DND-41 (cell line): Measurements from ENCODE around the gene SPATS2L.

Experiments
- ATAC-seq: fragments of 200-7000 bp; cut with Tn5 transposase; 3 replicates; pipeline ENCODE4 v1.9.1; 2021; ENCODE audit warnings: low read depth; ENCODE audit not compliant: insufficient read depth
- DNase-seq: peaks from one replicate; pipeline ENCODE4 v3.0.0-alpha.2; 2020
- H2AFZ ChIP-seq: 2 replicates; pipeline ENCODE4 v1.6.0; 2012; ENCODE audit warnings: low read depth, low read length
- H3K27ac ChIP-seq: 2 replicates; pipeline ENCODE4 v1.5.1; 2012; ENCODE audit warnings: low read length, inconsistent platforms
- H3K27me3 ChIP-seq: fragments of 200-600 bp; sonication (generic); 2 replicates; pipeline ENCODE4 v1.6.0; 2012; ENCODE audit warnings: low read length, mild to moderate bottlenecking, inconsistent platforms; ENCODE audit not compliant: insufficient read depth, poor library complexity
- H3K36me3 ChIP-seq: 2 replicates; pipeline ENCODE4 v1.5.1; 2012; ENCODE audit warnings: low read length, inconsistent platforms; ENCODE audit not compliant: insufficient read depth
- H3K4me1 ChIP-seq: 2 replicates; pipeline ENCODE4 v1.5.1; 2012; ENCODE audit warnings: mild to moderate bottlenecking, low read length; ENCODE audit not compliant: insufficient read depth
- H3K4me2 ChIP-seq: 2 replicates; pipeline ENCODE4 v1.6.0; 2012; ENCODE audit warnings: mild to moderate bottlenecking, moderate library complexity, low read length, inconsistent platforms; ENCODE audit not compliant: insufficient read depth
- H3K4me3 ChIP-seq, 2 experiments: fragments of 200-600 bp in 1 of 2; shearing (Covaris generic) in 1 of 2; 2 replicates each; pipeline ENCODE4 v1.5.1; 2012 to 2016; ENCODE audit warnings: inconsistent platforms in 2 of 2, low read length in 2 of 2, mild to moderate bottlenecking in 2 of 2, low read depth in 1 of 2, moderate library complexity in 1 of 2
- H3K79me2 ChIP-seq: 2 replicates; pipeline ENCODE4 v1.6.0; 2012; ENCODE audit warnings: low read length, inconsistent platforms; ENCODE audit not compliant: insufficient read depth
- H3K9ac ChIP-seq: 2 replicates; pipeline ENCODE4 v1.6.0; 2012; ENCODE audit warnings: low read depth, mild to moderate bottlenecking, inconsistent platforms, low read length, moderate library complexity
- H3K9me3 ChIP-seq: 2 replicates; pipeline ENCODE4 v1.5.1; 2012; ENCODE audit warnings: low read length, moderate library complexity, mild to moderate bottlenecking, inconsistent platforms; ENCODE audit not compliant: insufficient read depth, severe bottlenecking
- H4K20me1 ChIP-seq: 2 replicates; pipeline ENCODE4 v1.6.0; 2012; ENCODE audit warnings: low read length; ENCODE audit not compliant: insufficient read depth
- EZH2 ChIP-seq: IDR thresholded peaks from 3 replicates; pipeline ENCODE4 v1.6.1; 2012; ENCODE audit warnings: borderline replicate concordance, low read depth, mild to moderate bottlenecking, moderate library complexity, low read length, inconsistent platforms; ENCODE audit not compliant: severe bottlenecking
- TF ChIP-seq, protein P1 (sequence below): IDR thresholded peaks from 2 replicates; pipeline ENCODE4 v1.5.1; 2012; ENCODE audit warnings: borderline replicate concordance, low read length, moderate library complexity, mild to moderate bottlenecking; ENCODE audit not compliant: poor library complexity, severe bottlenecking; ENCODE audit errors: extremely low read depth

Gene SPATS2L

DNA sequence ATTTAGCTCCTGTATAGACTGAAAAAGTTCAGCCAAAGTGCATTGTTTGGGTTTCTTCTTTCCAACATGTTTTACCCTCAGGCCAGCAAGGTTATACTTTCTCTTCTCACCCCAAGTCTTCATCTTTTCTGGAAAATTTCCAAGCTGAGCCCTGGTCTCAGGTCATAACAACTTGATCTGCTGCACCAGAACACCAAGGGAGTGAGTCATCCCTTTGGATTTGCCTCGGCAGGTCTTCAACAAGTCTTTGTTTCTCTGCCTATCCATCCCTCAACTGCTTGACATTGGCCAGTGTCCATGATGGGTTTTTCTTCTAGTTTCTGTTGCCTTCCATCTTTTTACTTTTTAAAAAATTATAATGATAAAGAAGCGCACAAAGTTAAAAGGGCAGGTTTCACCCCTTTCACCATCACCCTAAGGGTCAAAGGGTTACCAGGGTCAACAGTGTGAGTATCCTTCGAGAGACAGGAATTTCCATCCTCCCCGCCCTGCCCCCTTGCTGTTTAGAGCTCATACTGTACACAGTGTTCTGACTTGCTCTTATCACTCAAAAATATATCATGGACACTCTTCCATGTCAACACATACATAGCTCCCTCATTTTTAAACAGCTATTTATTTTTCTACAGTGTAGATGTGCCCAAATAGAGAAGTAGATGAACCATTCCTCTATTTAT lies 5.7 kb upstream of the SPATS2L start:
- TF ChIP-seq, protein P1, sequence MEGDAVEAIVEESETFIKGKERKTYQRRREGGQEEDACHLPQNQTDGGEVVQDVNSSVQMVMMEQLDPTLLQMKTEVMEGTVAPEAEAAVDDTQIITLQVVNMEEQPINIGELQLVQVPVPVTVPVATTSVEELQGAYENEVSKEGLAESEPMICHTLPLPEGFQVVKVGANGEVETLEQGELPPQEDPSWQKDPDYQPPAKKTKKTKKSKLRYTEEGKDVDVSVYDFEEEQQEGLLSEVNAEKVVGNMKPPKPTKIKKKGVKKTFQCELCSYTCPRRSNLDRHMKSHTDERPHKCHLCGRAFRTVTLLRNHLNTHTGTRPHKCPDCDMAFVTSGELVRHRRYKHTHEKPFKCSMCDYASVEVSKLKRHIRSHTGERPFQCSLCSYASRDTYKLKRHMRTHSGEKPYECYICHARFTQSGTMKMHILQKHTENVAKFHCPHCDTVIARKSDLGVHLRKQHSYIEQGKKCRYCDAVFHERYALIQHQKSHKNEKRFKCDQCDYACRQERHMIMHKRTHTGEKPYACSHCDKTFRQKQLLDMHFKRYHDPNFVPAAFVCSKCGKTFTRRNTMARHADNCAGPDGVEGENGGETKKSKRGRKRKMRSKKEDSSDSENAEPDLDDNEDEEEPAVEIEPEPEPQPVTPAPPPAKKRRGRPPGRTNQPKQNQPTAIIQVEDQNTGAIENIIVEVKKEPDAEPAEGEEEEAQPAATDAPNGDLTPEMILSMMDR, result no peak
- no peak for TF ChIP-seq EZH2
- H3K4me1 ChIP-seq, result no peaks in the 10 kb centered on the region
- H3K4me2 ChIP-seq, result no peak overlapping the region
- DNase-seq (no peak), ATAC-seq (no peak)
- H3K27me3 ChIP-seq, result peaks cover 8% of the 10 kb centered on the region
- H3K4me3 ChIP-seq, result no peak overlapping the region
- H3K36me3 ChIP-seq, result no peaks in the 10 kb centered on the region
- H3K9ac ChIP-seq, result no peak overlapping the region
- no peaks in the 10 kb centered on the region for H3K9me3 ChIP-seq
- H3K79me2 ChIP-seq, result no peaks in the 10 kb centered on the region
- no peaks in the 10 kb centered on the region for H4K20me1 ChIP-seq
- no peak overlapping the region for H3K27ac ChIP-seq
- no peak overlapping the region for H2AFZ ChIP-seq

DNA sequence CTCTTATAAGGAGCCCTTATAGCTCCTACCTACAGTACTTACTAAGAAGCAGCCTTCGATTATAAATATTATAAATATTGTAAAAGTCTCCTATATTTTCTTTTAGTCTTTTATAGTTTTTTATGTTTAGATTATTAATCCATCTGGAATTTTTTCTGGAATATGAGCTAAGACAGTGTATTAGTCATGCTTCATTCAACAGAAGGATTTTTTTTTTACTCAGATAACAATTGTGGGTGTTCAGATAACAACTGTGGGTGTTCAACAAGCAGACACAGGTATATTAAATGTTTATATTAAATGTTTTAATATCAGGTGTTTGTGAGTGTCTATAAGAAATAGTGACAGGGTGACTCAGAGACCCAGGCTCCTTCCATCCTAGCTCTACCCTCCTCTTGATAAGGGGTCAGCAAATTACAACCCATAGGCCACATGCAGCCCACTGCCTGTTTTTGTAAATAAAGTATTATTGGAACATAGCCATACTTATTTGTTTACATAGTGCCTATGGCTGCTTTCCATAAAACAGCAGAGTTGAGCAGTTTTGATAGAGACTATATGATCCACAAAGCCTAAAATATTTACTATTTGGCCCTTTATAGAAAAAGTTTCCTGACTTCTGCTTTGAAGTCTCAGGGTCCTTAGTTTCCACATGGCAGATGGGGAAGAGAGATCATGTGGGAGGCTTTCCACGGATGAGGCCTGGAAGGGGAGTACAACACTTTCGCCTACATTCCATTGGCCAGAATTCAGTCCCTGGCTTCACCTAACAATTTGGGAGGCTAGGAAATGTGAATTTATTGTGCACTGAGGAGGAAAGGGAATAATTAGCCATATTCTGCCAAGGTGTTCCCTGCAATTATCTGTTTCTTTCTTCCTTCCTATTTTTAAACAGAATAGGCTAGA lies 4.3 kb upstream of the SPATS2L start:
- DNase-seq, result no peak
- Histone ChIP-seq H4K20me1 (no peaks in the 10 kb centered on the region), H3K4me3 (no peak overlapping the region), H3K27ac (no peak overlapping the region), H3K36me3 (no peaks in the 10 kb centered on the region), H3K79me2 (no peaks in the 10 kb centered on the region), H3K27me3 (peaks cover 2% of the 10 kb centered on the region), H3K9ac (no peak overlapping the region), H3K4me1 (no peaks in the 10 kb centered on the region), H2AFZ (no peak overlapping the region), H3K9me3 (no peaks in the 10 kb centered on the region), H3K4me2 (no peak overlapping the region)
- TF ChIP-seq, protein P1, result no peak
- no peak for ATAC-seq

GRCh38 chr2:200302940-200303727 lies 3.4 kb upstream of the SPATS2L start:
- Histone ChIP-seq H3K36me3 (no peaks in the 10 kb centered on the region), H4K20me1 (no peaks in the 10 kb centered on the region), H3K4me3 (no peak overlapping the region), H2AFZ (no peak overlapping the region), H3K27me3 (peaks cover 2% of the 10 kb centered on the region), H3K27ac (no peak overlapping the region), H3K4me1 (no peaks in the 10 kb centered on the region), H3K9me3 (no peaks in the 10 kb centered on the region), H3K79me2 (no peaks in the 10 kb centered on the region), H3K4me2 (no peak overlapping the region), H3K9ac (no peak overlapping the region)
- no peak for DNase-seq
- no peak for ATAC-seq
- TF ChIP-seq, protein P1, result no peak
- TF ChIP-seq EZH2, result no peak
